ENCODE measurements around the gene PHC3.

- TF ChIP-seq ZFP3 (CRISPR knock-in tag; IDR thresholded peaks at IDR 0.05) (no peak), ZNF8 (CRISPR knock-in tag; IDR thresholded peaks at IDR 0.05) (no peak), ZC3H10 (CRISPR knock-in tag; IDR thresholded peaks at IDR 0.05) (no peak), CREB5 (CRISPR knock-in tag; IDR thresholded peaks at IDR 0.05; ENCODE audit: low read depth) (no peak)
These were observed 104.8 kb downstream of the PHC3 start for GRCh38 chr3:170076715-170077238.

Measured in SK-N-SH treated with all-trans-retinoic acid at 6 μM for 48 hours (cell line).